H1 (cell line): ENCODE results near the gene RGPD3. TPM values are rescaled to one million over a fixed set of nuclear protein-coding genes. Genes with fewer than 3 reads are reported as not detected.

Source experiments
- CTCF ChIP-seq, 3 experiments: IDR thresholded peaks; 1 replicate in 2 of 3; 2 replicates in 1 of 3; pipeline versions ENCODE4 v1.5.1 to v1.6.1; 2011; ENCODE audit warnings: low read length in 3 of 3, mild to moderate bottlenecking in 3 of 3, inconsistent platforms in 2 of 3, low read depth in 1 of 3, moderate library complexity in 1 of 3; ENCODE audit not compliant: insufficient read depth in 1 of 3; ENCODE audit errors: control extremely low read depth in 1 of 3
- TBP ChIP-seq: IDR thresholded peaks from 2 replicates; pipeline ENCODE4 v1.6.1; 2011; ENCODE audit warnings: low read depth, low read length, improper control_type of control experiment
- polyA plus RNA-seq, 7 experiments: library from polyadenylated mRNA; depleted of rRNA in 3 of 7; stranded (reverse) in 5 of 7; unstranded in 2 of 7; fragments of >200 nt in 5 of 7; fragments of 200-250 nt in 2 of 7; gene quantifications; 1 replicate in 5 of 7; 2 replicates in 1 of 7; 4 replicates in 1 of 7; pipeline versions ENCODE4 v1.2.1 to v1.2.3, GENCODE V29; 2011 to 2013; ENCODE audit warnings: missing spikeins in 2 of 7, mixed read lengths in 2 of 7
- total RNA-seq: library from RNA; stranded (reverse); fragmentation: NEBNext Ultra II Directional; extraction: Animal tissue kit (Norgen Biotek cat#: 25700); gene quantifications from 2 replicates; pipeline ENCODE4 v1.2.1, GENCODE V29; 2021

The RGPD3 gene
- total and polyA plus RNA-seq, 2 of the 8 experiments (the other 6 are each of a cell fraction or from before 2014, with no cell fraction given), result 0.08 to 0.17 TPM

- TF ChIP-seq CTCF (IDR thresholded peaks at IDR 0.05; ENCODE audit: control extremely low read depth in 1 of 3, insufficient read depth in 1 of 3, low read depth in 1 of 3, low read length in 3 of 3) (no peak), TBP (no peak)
Observed at GRCh38 chr2:106363791-106364190, 104.4 kb downstream of the RGPD3 start (continued).
